GM12878 (cell line): ENCODE results near the gene UBE2F. TPM values are rescaled to one million over a fixed set of nuclear protein-coding genes. Genes with fewer than 3 reads are reported as not detected.

Experiments used
- ATAC-seq: fragments of 200-7000 bp; cut with Tn5 transposase; 3 replicates; pipeline ENCODE4 v1.9.1; 2020; ENCODE audit warnings: mild to moderate bottlenecking, moderate library complexity
- BruUV-seq: library from RNA; stranded (reverse); fragments of 400-500 nt; replicated peaks from 2 replicates; lab custom pipeline; 2021; lab: Mats Ljungman, UMichigan
- CTCF ChIA-PET: fragments of 300-600 bp; sonication (Branson Sonifier 250); formaldehyde crosslinking; extraction: SDS; loops from one replicate; lab custom pipeline; 2021; ENCODE audit warnings: inconsistent platforms; lab: Yijun Ruan, JAX
- POLR2A ChIA-PET: fragments of 350-600 bp; formaldehyde crosslinking; extraction: SDS; loops from one replicate; lab custom pipeline; 2021; ENCODE audit warnings: inconsistent platforms; lab: Charles Lee
- RAD21 ChIA-PET: fragments of 300-600 bp; sonication (Branson Sonifier 250); formaldehyde crosslinking; loops from one replicate; lab custom pipeline; 2023; ENCODE audit warnings: antibody characterized with exemption; ENCODE audit not compliant: unreplicated experiment; lab: Charles Lee
- SMC1A ChIA-PET: fragments of 300-600 bp; sonication (Branson Sonifier 250); formaldehyde crosslinking; loops from one replicate; lab custom pipeline; 2023; ENCODE audit not compliant: unreplicated experiment, uncharacterized antibody; lab: Charles Lee
- DNase-seq: peaks from one replicate; pipeline ENCODE4 v3.0.0-alpha.2; 2011; ENCODE audit warnings: low read depth, low spot score
- FAIRE-seq: peaks from 3 replicates; lab custom pipeline; 2011; peaks lifted over from hg19 to GRCh38; lab: Jason Lieb, UNC
- H2AFZ ChIP-seq: 2 replicates; pipeline ENCODE4 v1.6.0; 2011; ENCODE audit warnings: low read depth, low read length, control low read depth; ENCODE audit not compliant: control insufficient read depth
- H3K27ac ChIP-seq: 2 replicates; pipeline ENCODE4 v1.5.1; 2011; ENCODE audit warnings: control low read depth; ENCODE audit not compliant: control insufficient read depth, insufficient read depth
- H3K27me3 ChIP-seq, 2 experiments: replicated peaks in 1 of 2; 2 replicates each; pipeline versions ENCODE4 v1.6.0 to v1.6.1; 2011; ENCODE audit warnings: low read length in 1 of 2; ENCODE audit not compliant: control insufficient read depth in 2 of 2, insufficient read depth in 2 of 2
- H3K36me3 ChIP-seq, 2 experiments: 2 replicates each; pipeline ENCODE4 v1.5.1; 2011; ENCODE audit warnings: low read length in 1 of 2; ENCODE audit not compliant: control insufficient read depth in 2 of 2, insufficient read depth in 2 of 2
- H3K4me1 ChIP-seq: 2 replicates; pipeline ENCODE4 v1.6.1; 2011; ENCODE audit warnings: mild to moderate bottlenecking, low read length, moderate library complexity, mixed read lengths; ENCODE audit not compliant: control insufficient read depth, insufficient read depth
- H3K4me2 ChIP-seq: 2 replicates; pipeline ENCODE4 v1.6.0; 2011; ENCODE audit warnings: control low read depth; ENCODE audit not compliant: control insufficient read depth, insufficient read depth
- H3K4me3 ChIP-seq: fragments of 200-600 bp; sonication (generic); 2 replicates; pipeline ENCODE4 v1.5.1; 2016
- H3K79me2 ChIP-seq: 2 replicates; pipeline ENCODE4 v1.6.0; 2011; ENCODE audit warnings: low read length; ENCODE audit not compliant: control insufficient read depth, insufficient read depth
- H3K9ac ChIP-seq: 2 replicates; pipeline ENCODE4 v1.8.0; 2011; ENCODE audit warnings: low read length, control low read depth, mixed read lengths; ENCODE audit not compliant: control insufficient read depth, insufficient read depth
- H3K9me3 ChIP-seq: replicated peaks from 3 replicates; pipeline ENCODE4 v1.5.1; 2011; ENCODE audit warnings: mild to moderate bottlenecking, low read length; ENCODE audit not compliant: control insufficient read depth, insufficient read depth
- H4K20me1 ChIP-seq: 2 replicates; pipeline ENCODE4 v1.6.0; 2011; ENCODE audit not compliant: control insufficient read depth, insufficient read depth
- ATF2 ChIP-seq: IDR thresholded peaks from 2 replicates; pipeline ENCODE4 v1.6.1; 2012; ENCODE audit warnings: low read length, inconsistent platforms
- EED ChIP-seq: sonication (generic); IDR thresholded peaks from 2 replicates; pipeline ENCODE4 v1.6.1; 2016; ENCODE audit warnings: antibody characterized with exemption, low read depth
- KAT2A ChIP-seq: conservative IDR thresholded peaks from 2 replicates; pipeline ENCODE4 v1.6.1; 2011; ENCODE audit warnings: low read depth, low read length; ENCODE audit not compliant: control insufficient read depth
- KLF5 ChIP-seq: fragments of 450-650 bp; IDR thresholded peaks from 2 replicates; pipeline ENCODE4 v1.6.1; 2014; ENCODE audit warnings: mild to moderate bottlenecking; ENCODE audit not compliant: partially characterized antibody
- SIX5 ChIP-seq: IDR thresholded peaks from 2 replicates; pipeline ENCODE4 v1.6.1; 2011; ENCODE audit warnings: mild to moderate bottlenecking, low read depth, low read length, moderate library complexity; ENCODE audit not compliant: severe bottlenecking
- WRNIP1 ChIP-seq: IDR thresholded peaks from 2 replicates; pipeline ENCODE4 v1.6.1; 2011; ENCODE audit warnings: low read depth, low read length, improper control_type of control experiment, borderline replicate concordance
- ZNF217 ChIP-seq: fragments of 450-650 bp; IDR thresholded peaks from 2 replicates; pipeline ENCODE4 v1.6.1; 2017; ENCODE audit warnings: antibody characterized with exemption, mild to moderate bottlenecking
- ZSCAN29 ChIP-seq: fragments of 450-650 bp; IDR thresholded peaks from 2 replicates; pipeline ENCODE4 v1.6.1; 2017; ENCODE audit warnings: mild to moderate bottlenecking, moderate library complexity
- WGBS: methylation state at CpG from one replicate; pipeline ENCODE4 v1.1.6; 2016; ENCODE audit warnings: low lambda C conversion rate; ENCODE audit not compliant: insufficient replicate concordance, insufficient coverage; ENCODE audit errors: missing lambda C conversion rate; 5-methylcytosine and 5-hydroxymethylcytosine counted together
- in situ Hi-C: fragments of 300-500 bp; cut with MboI; formaldehyde crosslinking; loops from 9 replicates; pipeline ENCODE4 v1.14.3; 2018; ENCODE audit warnings: mixed read lengths
- intact Hi-C: fragments of 100-400 bp; cut with micrococcal nuclease; formaldehyde crosslinking; loops from one replicate; pipeline ENCODE4 v1.14.2; 2022; ENCODE audit not compliant: unreplicated experiment
- polyA plus RNA-seq, 11 experiments: library from polyadenylated mRNA; depleted of rRNA in 4 of 11; unstranded in 6 of 11; stranded (reverse) in 5 of 11; fragments of >200 nt; fragmentation: Nextera tagmentation in 4 of 11; fragmentation: Illumina TruSeq in 1 of 11; extraction: Ambion mirVana in 4 of 11; extraction: Trizol in 1 of 11; gene quantifications; 1 replicate in 1 of 11; 2 replicates in 10 of 11; pipeline versions ENCODE4 v1.2.1 to v1.2.3, GENCODE V29; 2011 to 2016; ENCODE audit warnings: inconsistent platforms in 2 of 11, missing spikeins in 2 of 11, low read depth in 1 of 11
- total RNA-seq, 4 experiments: library from RNA; depleted of rRNA in 3 of 4; stranded (reverse); fragments of >200 nt in 3 of 4; fragmentation: Illumina TruSeq in 1 of 4; extraction: Trizol in 1 of 4; gene quantifications; 2 replicates each; pipeline versions ENCODE4 v1.2.1 to v1.2.3, GENCODE V29; 2013 to 2021

Gene UBE2F
- total and polyA plus RNA-seq, 10 of the 15 experiments (the other 5 are each of a cell fraction or from before 2014, with no cell fraction given) = 12.3 to 64.4 (median 31.5) TPM

- no peaks in the 10 kb centered on the region for H3K36me3 ChIP-seq
- DNase-seq (no peak), FAIRE-seq (no peak), ATAC-seq (no peak)
- H3K9ac ChIP-seq = no peak overlapping the region
- intact Hi-C loops = no loop called here
- RAD21 ChIA-PET = no interaction called here
- no peaks in the 10 kb centered on the region for H3K9me3 ChIP-seq
- H3K4me3 ChIP-seq = no peak overlapping the region
- WGBS = 43% methylated on average over 3 of the region's 3 CpGs
- TF ChIP-seq ZSCAN29 = no peak
- TF ChIP-seq ATF2 = no peak
- no peak for TF ChIP-seq ZNF217
- TF ChIP-seq KLF5 = no peak
- TF ChIP-seq SIX5 = no peak
- no peak for TF ChIP-seq WRNIP1
- TF ChIP-seq KAT2A = no peak
- no peak for TF ChIP-seq EED
- H3K27me3 ChIP-seq = peaks cover 0 to 2% of the 10 kb centered on the region in 2 experiments; a peak in 3 of 4 replicates
- no TSS peak for BruUV-seq
- H3K27ac ChIP-seq = no peak overlapping the region
- H4K20me1 ChIP-seq = no peaks in the 10 kb centered on the region
- no peaks in the 10 kb centered on the region for H3K79me2 ChIP-seq
- in situ Hi-C loops = no loop called here
- SMC1A ChIA-PET = interaction anchor here (1.4 kb wide), 1 partner anchor 11 kb away, joined by 4 read pairs; no protein-coding TSS in a partner anchor
- H2AFZ ChIP-seq = no peak overlapping the region
- CTCF ChIA-PET = interaction anchor here (0.6 to 1.2 kb wide), 2 partner anchors 13 to 34 kb away, joined by 3 read pairs; no protein-coding TSS in a partner anchor
- POLR2A ChIA-PET = no interaction called here
- no peak overlapping the region for H3K4me2 ChIP-seq
- no peaks in the 10 kb centered on the region for H3K4me1 ChIP-seq
Measured at GRCh38 chr2:237951878-237952277, 14.9 kb upstream of the UBE2F start.
